HepG2 (cell line): ENCODE results near the gene CFL1. TPM values are rescaled to one million over a fixed set of nuclear protein-coding genes. Genes with fewer than 3 reads are reported as not detected.
A peak's percentile ranks its signal among the peaks of the same experiment; 100 is the strongest.

Source experiments
- ARID4A ChIP-seq: sonication (generic); formaldehyde crosslinking; IDR thresholded peaks from 2 replicates; pipeline ENCODE4 v1.5.0; 2020; ENCODE audit warnings: mild to moderate bottlenecking, missing genetic modification reagents, borderline replicate concordance
- HES4 ChIP-seq: sonication (generic); formaldehyde crosslinking; IDR thresholded peaks from 2 replicates; pipeline ENCODE4 v1.9.0; 2021; ENCODE audit warnings: mild to moderate bottlenecking, missing genetic modification reagents, borderline replicate concordance
- KDM5B ChIP-seq: sonication (generic); formaldehyde crosslinking; IDR thresholded peaks from 2 replicates; pipeline ENCODE4 v1.4.0; 2020; ENCODE audit warnings: missing genetic modification reagents, mild to moderate bottlenecking, borderline replicate concordance
- PHF8 ChIP-seq: sonication (generic); formaldehyde crosslinking; IDR thresholded peaks from 2 replicates; pipeline ENCODE4 v1.5.0; 2020; ENCODE audit warnings: missing genetic modification reagents
- RARA ChIP-seq: IDR thresholded peaks from 2 replicates; pipeline ENCODE4 v1.6.1; 2016; ENCODE audit warnings: missing genetic modification reagents, missing compliant biosample characterization
- SNAI1 ChIP-seq: sonication (generic); formaldehyde crosslinking; IDR thresholded peaks from 2 replicates; pipeline ENCODE4 v1.5.0; 2020; ENCODE audit warnings: mild to moderate bottlenecking, missing genetic modification reagents, borderline replicate concordance
- SNAPC5 ChIP-seq: sonication (generic); formaldehyde crosslinking; IDR thresholded peaks from 2 replicates; pipeline ENCODE4 v1.8.1; 2023; ENCODE audit warnings: mild to moderate bottlenecking, missing genetic modification reagents, borderline replicate concordance
- SNRNP70 ChIP-seq: fragments of 200-400 bp; formaldehyde crosslinking; IDR thresholded peaks from 2 replicates; pipeline ENCODE4 v1.6.1; 2017; ENCODE audit warnings: mild to moderate bottlenecking, low read depth, low read length, moderate library complexity
- SP4 ChIP-seq: sonication (generic); formaldehyde crosslinking; IDR thresholded peaks from 2 replicates; pipeline ENCODE4 v1.8.1; 2023; ENCODE audit warnings: mild to moderate bottlenecking, missing genetic modification reagents
- ZBTB10 ChIP-seq: sonication (generic); formaldehyde crosslinking; IDR thresholded peaks from 2 replicates; pipeline ENCODE4 v1.4.0; 2020; ENCODE audit warnings: missing genetic modification reagents, borderline replicate concordance
- ZNF138 ChIP-seq: sonication (generic); formaldehyde crosslinking; IDR thresholded peaks from 2 replicates; pipeline ENCODE4 v1.5.0; 2020; ENCODE audit warnings: mild to moderate bottlenecking, low read depth, missing genetic modification reagents
- ZNF709 ChIP-seq: sonication (generic); formaldehyde crosslinking; IDR thresholded peaks from 2 replicates; pipeline ENCODE4 v1.5.0; 2020; ENCODE audit warnings: mild to moderate bottlenecking, missing genetic modification reagents
- polyA plus RNA-seq, 8 experiments: library from polyadenylated mRNA; depleted of rRNA in 3 of 8; stranded (reverse) in 7 of 8; unstranded in 1 of 8; fragments of >200 nt; fragmentation: Illumina TruSeq in 4 of 8; extraction: Trizol in 4 of 8; gene quantifications; 2 replicates each; pipeline versions ENCODE4 v1.2.1 to v1.2.3, GENCODE V29; 2011 to 2016; ENCODE audit warnings: low read depth in 4 of 8, missing spikeins in 1 of 8, mixed read lengths in 1 of 8; ENCODE audit not compliant: insufficient read depth in 1 of 8
- total RNA-seq, 5 experiments: library from RNA; depleted of rRNA; stranded (reverse); fragments of >200 nt; fragmentation: Illumina TruSeq; extraction: Trizol; gene quantifications; 2 replicates each; pipeline ENCODE4 v1.2.3, GENCODE V29; 2016; ENCODE audit warnings: low read depth in 1 of 5
- TF ChIP-seq, protein P1 (sequence below): sonication (generic); formaldehyde crosslinking; IDR thresholded peaks from 2 replicates; pipeline ENCODE4 v1.5.0; 2020; ENCODE audit warnings: mild to moderate bottlenecking, missing genetic modification reagents
- TF ChIP-seq, protein P2 (sequence below): sonication (generic); formaldehyde crosslinking; IDR thresholded peaks from 2 replicates; pipeline ENCODE4 v1.5.1; 2020; ENCODE audit warnings: missing genetic modification reagents, mild to moderate bottlenecking, borderline replicate concordance
- TF ChIP-seq, protein P3 (sequence below): sonication (generic); formaldehyde crosslinking; IDR thresholded peaks from 2 replicates; pipeline ENCODE4 v1.4.0; 2020; ENCODE audit warnings: missing genetic modification reagents

CFL1 gene
- total and polyA plus RNA-seq, 2 of the 13 experiments (the other 11 are each of a cell fraction or from before 2014, with no cell fraction given), result 379 to 383 TPM

- TF ChIP-seq, protein P1, sequence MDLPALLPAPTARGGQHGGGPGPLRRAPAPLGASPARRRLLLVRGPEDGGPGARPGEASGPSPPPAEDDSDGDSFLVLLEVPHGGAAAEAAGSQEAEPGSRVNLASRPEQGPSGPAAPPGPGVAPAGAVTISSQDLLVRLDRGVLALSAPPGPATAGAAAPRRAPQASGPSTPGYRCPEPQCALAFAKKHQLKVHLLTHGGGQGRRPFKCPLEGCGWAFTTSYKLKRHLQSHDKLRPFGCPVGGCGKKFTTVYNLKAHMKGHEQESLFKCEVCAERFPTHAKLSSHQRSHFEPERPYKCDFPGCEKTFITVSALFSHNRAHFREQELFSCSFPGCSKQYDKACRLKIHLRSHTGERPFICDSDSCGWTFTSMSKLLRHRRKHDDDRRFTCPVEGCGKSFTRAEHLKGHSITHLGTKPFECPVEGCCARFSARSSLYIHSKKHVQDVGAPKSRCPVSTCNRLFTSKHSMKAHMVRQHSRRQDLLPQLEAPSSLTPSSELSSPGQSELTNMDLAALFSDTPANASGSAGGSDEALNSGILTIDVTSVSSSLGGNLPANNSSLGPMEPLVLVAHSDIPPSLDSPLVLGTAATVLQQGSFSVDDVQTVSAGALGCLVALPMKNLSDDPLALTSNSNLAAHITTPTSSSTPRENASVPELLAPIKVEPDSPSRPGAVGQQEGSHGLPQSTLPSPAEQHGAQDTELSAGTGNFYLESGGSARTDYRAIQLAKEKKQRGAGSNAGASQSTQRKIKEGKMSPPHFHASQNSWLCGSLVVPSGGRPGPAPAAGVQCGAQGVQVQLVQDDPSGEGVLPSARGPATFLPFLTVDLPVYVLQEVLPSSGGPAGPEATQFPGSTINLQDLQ (CRISPR knock-in tag), result no peak
- TF ChIP-seq ZBTB10 (CRISPR knock-in tag) (0 out of 2 replicates have a peak, but pooled peaks have one; percentile 29), SNRNP70 (no peak), RARA (CRISPR knock-in tag) (0 out of 2 replicates have a peak, but pooled peaks have one; percentile 49), ARID4A (peak; percentile 73; the same call in 1 of the 2 replicates), HES4 (CRISPR knock-in tag) (peak; percentile 32; the same call in 1 of the 2 replicates), ZNF709 (peak; percentile 58; the same call in 1 of the 2 replicates), ZNF138 (CRISPR knock-in tag) (peak; percentile 37; the same call in 1 of the 2 replicates), KDM5B (peak; percentile 72; the same call in 1 of the 2 replicates), SNAI1 (no peak), SNAPC5 (CRISPR knock-in tag) (peak; percentile 78; the same call in 1 of the 2 replicates), SP4 (CRISPR knock-in tag) (peak; percentile 71; the same call in 1 of the 2 replicates), PHF8 (CRISPR knock-in tag) (peak; percentile 72)
- TF ChIP-seq, protein P2, sequence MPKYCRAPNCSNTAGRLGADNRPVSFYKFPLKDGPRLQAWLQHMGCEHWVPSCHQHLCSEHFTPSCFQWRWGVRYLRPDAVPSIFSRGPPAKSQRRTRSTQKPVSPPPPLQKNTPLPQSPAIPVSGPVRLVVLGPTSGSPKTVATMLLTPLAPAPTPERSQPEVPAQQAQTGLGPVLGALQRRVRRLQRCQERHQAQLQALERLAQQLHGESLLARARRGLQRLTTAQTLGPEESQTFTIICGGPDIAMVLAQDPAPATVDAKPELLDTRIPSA, result no peak
- TF ChIP-seq, protein P3, sequence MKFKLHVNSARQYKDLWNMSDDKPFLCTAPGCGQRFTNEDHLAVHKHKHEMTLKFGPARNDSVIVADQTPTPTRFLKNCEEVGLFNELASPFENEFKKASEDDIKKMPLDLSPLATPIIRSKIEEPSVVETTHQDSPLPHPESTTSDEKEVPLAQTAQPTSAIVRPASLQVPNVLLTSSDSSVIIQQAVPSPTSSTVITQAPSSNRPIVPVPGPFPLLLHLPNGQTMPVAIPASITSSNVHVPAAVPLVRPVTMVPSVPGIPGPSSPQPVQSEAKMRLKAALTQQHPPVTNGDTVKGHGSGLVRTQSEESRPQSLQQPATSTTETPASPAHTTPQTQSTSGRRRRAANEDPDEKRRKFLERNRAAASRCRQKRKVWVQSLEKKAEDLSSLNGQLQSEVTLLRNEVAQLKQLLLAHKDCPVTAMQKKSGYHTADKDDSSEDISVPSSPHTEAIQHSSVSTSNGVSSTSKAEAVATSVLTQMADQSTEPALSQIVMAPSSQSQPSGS (CRISPR knock-in tag), result peak; percentile 57; the same call in 1 of the 2 replicates
These were observed 41.6 kb upstream of the CFL1 start (continued) for GRCh38 chr11:65899356-65900124.
